GM12864 (cell line): ENCODE results near the gene SDK2.

Experiments used
- DNase-seq: peaks from one replicate; pipeline ENCODE4 v3.0.0-alpha.2; 2011; ENCODE audit warnings: low read depth
- H3K4me3 ChIP-seq: 2 replicates; pipeline ENCODE4 v1.5.1; 2011; ENCODE audit warnings: mild to moderate bottlenecking, low read depth, low read length, control low read depth
- TF ChIP-seq, protein P1 (sequence below): IDR thresholded peaks from 2 replicates; pipeline ENCODE4 v1.5.1; 2011; ENCODE audit warnings: low read depth, mild to moderate bottlenecking, moderate library complexity, low read length, control low read depth, inconsistent platforms; ENCODE audit errors: missing control alignments

The SDK2 gene

GRCh38 chr17:73359987-73360410 lies 284.2 kb downstream of the SDK2 start:
- no peak for DNase-seq
- H3K4me3 ChIP-seq = no peak overlapping the region
- TF ChIP-seq, protein P1, sequence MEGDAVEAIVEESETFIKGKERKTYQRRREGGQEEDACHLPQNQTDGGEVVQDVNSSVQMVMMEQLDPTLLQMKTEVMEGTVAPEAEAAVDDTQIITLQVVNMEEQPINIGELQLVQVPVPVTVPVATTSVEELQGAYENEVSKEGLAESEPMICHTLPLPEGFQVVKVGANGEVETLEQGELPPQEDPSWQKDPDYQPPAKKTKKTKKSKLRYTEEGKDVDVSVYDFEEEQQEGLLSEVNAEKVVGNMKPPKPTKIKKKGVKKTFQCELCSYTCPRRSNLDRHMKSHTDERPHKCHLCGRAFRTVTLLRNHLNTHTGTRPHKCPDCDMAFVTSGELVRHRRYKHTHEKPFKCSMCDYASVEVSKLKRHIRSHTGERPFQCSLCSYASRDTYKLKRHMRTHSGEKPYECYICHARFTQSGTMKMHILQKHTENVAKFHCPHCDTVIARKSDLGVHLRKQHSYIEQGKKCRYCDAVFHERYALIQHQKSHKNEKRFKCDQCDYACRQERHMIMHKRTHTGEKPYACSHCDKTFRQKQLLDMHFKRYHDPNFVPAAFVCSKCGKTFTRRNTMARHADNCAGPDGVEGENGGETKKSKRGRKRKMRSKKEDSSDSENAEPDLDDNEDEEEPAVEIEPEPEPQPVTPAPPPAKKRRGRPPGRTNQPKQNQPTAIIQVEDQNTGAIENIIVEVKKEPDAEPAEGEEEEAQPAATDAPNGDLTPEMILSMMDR = no peak

GRCh38 chr17:73359352-73359751 lies 284.9 kb downstream of the SDK2 start:
- TF ChIP-seq, protein P1 = no peak
- H3K4me3 ChIP-seq = no peak overlapping the region
- DNase-seq = no peak

DNA sequence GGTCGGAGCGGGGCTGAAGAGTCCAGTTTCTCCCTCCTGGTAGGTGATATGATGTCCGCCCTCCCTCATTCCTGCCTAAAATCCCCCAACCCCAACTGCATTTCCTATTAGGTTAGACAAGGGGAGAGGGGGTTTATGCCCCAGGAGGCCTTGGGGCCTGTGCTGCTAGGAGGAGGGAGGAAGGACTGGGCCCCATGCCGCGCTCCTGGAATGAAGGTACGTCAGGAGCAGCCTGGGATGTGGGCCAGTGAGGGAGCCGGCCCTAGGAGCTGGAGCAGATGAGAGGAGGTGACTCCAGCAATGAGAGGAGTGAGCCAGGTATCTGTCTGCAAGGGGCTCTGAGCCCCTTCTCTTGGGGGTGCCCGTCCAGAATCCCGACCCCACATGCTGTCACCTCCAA lies 285.6 kb downstream of the SDK2 start:
- no peak for DNase-seq
- H3K4me3 ChIP-seq = no peak overlapping the region
- TF ChIP-seq, protein P1 = no peak

DNA sequence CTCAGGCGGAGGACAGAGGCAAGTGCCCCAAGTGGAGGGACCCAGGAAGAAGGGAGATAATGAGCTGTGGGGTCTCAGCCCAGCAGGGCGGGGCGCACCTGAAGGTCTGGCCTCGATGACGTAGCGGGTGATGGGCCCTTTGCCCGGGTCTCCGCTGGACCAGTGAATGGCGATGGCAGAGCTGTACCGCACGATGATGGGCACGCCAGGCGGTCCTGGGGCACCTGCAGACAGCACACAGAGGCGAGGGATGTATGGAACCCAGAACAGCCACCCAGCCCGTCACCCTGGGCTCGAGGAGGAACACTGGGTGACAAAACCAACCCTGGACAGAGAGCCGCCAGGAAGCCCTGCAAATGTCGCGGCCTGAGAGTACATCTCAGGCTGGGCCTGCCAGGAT lies 286.3 kb downstream of the SDK2 start:
- TF ChIP-seq, protein P1 = no peak
- no peak for DNase-seq
- no peak overlapping the region for H3K4me3 ChIP-seq

DNA sequence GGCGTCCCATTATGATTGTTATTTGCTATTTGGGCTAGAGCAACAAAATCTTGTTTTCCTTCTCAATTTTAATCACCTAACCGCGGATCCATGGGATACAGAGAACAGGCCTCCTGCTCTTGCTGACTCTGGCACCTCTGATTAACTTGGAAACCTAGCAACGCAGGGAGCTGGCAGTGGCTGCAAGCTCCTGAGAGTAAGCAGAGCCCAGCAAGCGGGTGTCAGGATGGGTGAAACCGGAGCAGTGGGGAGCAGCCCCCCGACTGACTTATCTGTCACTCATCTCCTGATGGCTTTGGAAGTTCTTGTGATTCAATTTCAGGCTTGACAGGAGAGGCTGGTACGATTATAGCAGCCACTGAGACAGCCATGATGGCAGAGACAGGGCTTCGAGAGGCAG lies 286.9 kb downstream of the SDK2 start:
- no peak for DNase-seq
- TF ChIP-seq, protein P1 = no peak
- H3K4me3 ChIP-seq = no peak overlapping the region

DNA sequence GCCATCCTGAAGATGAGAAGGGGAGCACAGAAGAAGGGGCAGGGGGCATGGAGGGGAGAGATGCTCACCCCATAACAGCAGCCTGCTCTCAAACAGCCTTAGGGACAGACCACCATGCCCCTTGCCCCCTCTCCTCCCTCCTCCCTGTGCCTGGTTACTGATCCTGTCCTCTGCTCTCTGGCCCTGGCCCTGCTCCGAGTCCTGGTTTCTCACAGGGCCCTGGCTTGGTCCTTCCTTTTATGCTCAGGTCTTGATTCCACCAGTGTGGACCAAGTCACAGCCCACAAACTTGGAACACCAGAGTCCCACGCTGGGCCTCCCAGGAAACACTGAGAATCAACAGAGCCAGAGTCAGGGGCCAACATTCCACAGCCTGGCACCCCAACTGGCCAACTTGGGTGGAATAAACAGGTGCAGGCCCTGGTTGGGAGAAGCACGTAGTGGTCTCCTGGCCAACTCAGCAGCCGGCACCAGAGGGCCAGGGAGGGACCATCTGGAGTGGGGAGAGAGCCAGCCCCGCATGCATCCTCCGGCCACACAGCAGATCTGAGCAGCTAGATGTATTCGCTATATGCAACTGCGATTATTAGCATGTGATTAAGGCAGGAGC lies 287.6 kb downstream of the SDK2 start:
- TF ChIP-seq, protein P1 = no peak
- H3K4me3 ChIP-seq = no peak overlapping the region
- DNase-seq = no peak
